ENCODE results near the gene CHST15.

DNA sequence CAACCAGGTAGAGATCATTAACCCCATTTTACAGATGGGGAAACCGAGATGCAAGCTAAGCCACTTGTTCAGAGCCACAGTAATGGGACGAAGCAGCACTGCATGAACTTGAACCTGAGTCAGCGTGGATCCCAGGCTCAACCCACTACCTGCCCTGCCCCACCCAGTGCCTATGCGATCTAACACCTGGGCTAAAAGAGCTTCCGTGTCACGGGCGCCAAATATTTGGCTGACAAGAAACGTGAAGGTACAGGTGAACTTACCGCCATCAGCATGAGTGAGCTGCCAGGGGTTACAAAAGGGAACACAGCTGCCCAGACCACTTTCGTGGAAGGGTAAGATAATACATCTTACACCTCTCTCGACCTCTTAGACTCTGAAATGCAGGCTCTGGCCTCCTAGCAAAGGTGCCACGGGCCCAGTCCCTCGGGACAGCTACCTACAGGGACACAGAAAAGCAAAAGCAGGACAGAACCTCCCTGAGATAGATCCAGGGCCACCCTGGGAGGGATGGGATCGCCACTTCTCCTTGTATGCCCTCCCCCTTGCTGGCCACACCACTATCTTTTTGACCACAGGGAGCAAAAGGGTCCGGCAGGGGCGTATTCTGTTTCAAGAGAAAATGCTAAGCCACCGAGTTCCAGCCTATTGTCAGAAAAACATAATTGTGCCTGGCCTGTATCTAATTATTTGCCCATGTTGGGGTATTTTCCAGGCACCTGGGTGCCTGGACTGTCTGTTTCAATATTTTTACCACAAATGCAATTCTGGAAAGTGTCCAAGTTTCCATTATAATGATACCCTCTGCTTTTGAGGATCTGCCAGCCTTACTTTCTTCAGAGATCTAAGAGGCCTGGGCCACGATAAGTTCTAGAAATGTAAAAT is 6.4 kb downstream of the CHST15 start:
- TF ChIP-seq GATA2 (IDR thresholded peaks at IDR 0.05; ENCODE audit: low read depth, low read length) (no peak; the same call in 1 of the 2 replicates), GATA3 (IDR thresholded peaks at IDR 0.05; ENCODE audit: low read depth, low read length) (no peak)
